PC-3 (cell line): ENCODE data around the gene FAM241B.

Source experiments
- CTCF ChIP-seq: fragments of 300-600 bp; sonication (generic); conservative IDR thresholded peaks from 2 replicates; pipeline ENCODE4 v1.5.1; 2017; ENCODE audit warnings: antibody characterized with exemption, low read depth, mild to moderate bottlenecking, low read length
- EZH2phosphoT487 ChIP-seq: fragments of 300-600 bp; sonication (generic); IDR thresholded peaks from 2 replicates; pipeline ENCODE4 v1.6.1; 2018; ENCODE audit warnings: mild to moderate bottlenecking, antibody characterized with exemption, low read length, borderline replicate concordance

GRCh38 chr10:69628891-69629290 lies 1.2 kb upstream of the FAM241B start:
- TF ChIP-seq CTCF (no peak), EZH2phosphoT487 (no peak)
